Neutrophil (primary cell): ENCODE data around the gene ERGIC1.

Experiments
- H3K27ac ChIP-seq: fragments of 200-600 bp; sonication (generic); 2 replicates; pipeline ENCODE4 v1.5.1; 2016; ENCODE audit warnings: mild to moderate bottlenecking, moderate library complexity
- H3K27me3 ChIP-seq: fragments of 200-600 bp; sonication (generic); 2 replicates; pipeline ENCODE4 v1.6.0; 2016; ENCODE audit warnings: mild to moderate bottlenecking
- H3K36me3 ChIP-seq: fragments of 200-600 bp; sonication (generic); 2 replicates; pipeline ENCODE4 v1.5.1; 2017
- H3K4me1 ChIP-seq, 2 experiments: fragments of 200-600 bp in 1 of 2; sonication (generic) in 1 of 2; 1 replicate in 1 of 2; 2 replicates in 1 of 2; pipeline versions ENCODE4 v1.5.1 to v1.6.1; 2013 to 2016; ENCODE audit warnings: low read depth in 1 of 2, low read length in 1 of 2, mild to moderate bottlenecking in 1 of 2, moderate library complexity in 1 of 2; ENCODE audit not compliant: control insufficient read depth in 1 of 2, insufficient read depth in 1 of 2
- H3K4me3 ChIP-seq, 2 experiments: fragments of 200-600 bp in 1 of 2; sonication (generic) in 1 of 2; 1 replicate in 1 of 2; 2 replicates in 1 of 2; pipeline ENCODE4 v1.5.1; 2013 to 2016; ENCODE audit warnings: low read depth in 1 of 2, low read length in 1 of 2, mild to moderate bottlenecking in 1 of 2, moderate library complexity in 1 of 2
- H3K9me3 ChIP-seq: fragments of 200-600 bp; sonication (generic); 2 replicates; pipeline ENCODE4 v1.5.1; 2016
- TF ChIP-seq, protein P1 (sequence below): fragments of 200-600 bp; sonication (generic); IDR thresholded peaks from 2 replicates; pipeline ENCODE4 v1.5.1; 2016; ENCODE audit warnings: antibody characterized with exemption

Gene ERGIC1

DNA sequence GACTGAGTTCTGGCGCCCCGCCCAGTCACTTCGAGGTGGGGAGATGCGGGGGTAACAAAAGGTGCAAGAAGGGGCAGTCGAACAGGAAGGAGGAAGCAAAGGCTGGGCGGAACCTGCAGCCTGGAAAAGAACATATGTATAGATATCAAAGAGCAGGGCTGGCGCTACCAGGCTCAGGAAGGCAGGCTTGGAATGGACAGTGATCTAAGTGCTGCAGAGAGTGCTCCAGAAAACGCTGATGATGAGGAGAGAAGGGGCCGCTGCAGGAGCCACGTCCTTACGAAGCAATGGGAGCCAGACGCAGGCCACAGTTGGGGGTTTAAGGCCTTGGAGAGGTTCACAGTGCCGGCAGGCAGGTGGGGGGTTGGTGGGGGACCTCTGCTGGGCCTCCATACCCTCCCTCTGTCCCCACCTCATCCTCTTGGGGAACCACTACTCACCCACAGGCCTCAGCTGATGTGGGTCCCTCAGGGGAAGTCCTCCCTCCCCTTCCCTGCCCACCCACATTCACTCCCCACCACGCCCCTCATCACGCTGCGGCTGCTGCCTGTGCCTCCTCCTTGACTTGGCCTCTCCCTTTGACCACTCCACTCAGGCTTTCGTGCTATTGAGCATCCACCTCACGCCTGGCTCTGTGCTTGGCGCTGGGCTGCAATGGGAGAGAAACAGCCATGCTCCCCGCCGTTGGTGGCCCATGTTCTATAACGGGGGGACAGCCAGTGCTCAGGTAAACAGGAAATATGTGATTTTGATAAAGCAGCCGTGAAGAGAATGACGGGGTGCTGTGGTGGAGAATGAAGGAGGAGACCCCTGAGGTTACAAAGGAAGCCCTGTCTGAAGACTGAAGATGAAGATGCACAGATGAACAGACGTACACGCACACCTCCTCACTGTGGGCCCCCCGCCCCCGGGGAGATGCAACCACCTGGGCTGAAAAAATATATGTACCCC lies 84.6 kb downstream of the ERGIC1 start:
- Histone ChIP-seq H3K27me3 (no peaks in the 10 kb centered on the region), H3K4me1 (no peaks in the 10 kb centered on the region), H3K27ac (no peak overlapping the region), H3K4me3 (no peak overlapping the region), H3K36me3 (peaks cover 58% of the 10 kb centered on the region), H3K9me3 (no peaks in the 10 kb centered on the region)
- TF ChIP-seq, protein P1, sequence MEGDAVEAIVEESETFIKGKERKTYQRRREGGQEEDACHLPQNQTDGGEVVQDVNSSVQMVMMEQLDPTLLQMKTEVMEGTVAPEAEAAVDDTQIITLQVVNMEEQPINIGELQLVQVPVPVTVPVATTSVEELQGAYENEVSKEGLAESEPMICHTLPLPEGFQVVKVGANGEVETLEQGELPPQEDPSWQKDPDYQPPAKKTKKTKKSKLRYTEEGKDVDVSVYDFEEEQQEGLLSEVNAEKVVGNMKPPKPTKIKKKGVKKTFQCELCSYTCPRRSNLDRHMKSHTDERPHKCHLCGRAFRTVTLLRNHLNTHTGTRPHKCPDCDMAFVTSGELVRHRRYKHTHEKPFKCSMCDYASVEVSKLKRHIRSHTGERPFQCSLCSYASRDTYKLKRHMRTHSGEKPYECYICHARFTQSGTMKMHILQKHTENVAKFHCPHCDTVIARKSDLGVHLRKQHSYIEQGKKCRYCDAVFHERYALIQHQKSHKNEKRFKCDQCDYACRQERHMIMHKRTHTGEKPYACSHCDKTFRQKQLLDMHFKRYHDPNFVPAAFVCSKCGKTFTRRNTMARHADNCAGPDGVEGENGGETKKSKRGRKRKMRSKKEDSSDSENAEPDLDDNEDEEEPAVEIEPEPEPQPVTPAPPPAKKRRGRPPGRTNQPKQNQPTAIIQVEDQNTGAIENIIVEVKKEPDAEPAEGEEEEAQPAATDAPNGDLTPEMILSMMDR = no peak

DNA sequence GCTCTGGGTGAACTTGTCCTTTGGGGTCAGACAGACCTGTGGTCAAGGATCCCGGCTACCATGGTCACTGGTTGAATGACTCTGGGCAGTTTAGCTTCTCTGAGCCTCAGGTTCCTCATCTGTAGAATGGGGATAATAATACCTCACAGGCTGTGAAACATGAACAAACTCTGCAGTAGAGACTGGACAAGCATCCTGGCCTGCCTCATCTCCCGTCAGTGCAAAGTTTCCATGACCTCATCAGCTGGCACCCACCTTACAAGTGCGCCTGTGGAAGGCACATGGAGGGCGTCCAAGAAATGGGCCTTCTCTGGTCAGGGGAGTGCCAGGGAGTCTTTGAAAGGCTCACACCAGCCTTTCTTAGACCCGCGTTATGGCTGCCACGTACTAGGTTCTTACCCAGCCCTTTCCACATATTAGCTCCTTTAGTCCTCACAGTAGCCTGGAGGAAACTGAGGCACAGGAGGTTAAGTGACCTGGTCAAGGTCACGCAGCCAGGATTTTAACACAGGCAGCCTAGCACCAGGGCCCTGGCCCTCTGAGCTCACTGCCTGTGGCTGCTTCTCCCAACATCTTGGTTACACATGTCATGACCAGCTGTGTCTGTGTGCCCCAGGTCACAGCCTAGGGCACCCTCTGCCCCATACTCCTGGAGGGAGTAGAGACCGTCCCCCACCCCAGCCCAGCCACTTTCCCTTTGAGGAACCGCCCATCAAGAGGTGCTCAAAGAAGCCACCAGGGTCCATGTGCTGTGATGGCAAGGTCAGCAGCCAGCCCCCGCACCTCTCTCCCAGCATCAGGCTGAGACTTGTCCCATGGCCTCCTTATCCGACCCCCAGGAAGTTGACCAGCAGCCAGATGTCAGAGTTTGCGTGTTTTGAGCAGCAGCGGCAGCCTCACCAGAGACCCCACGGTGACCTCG lies 85.7 kb downstream of the ERGIC1 start:
- no peaks in the 10 kb centered on the region for H3K9me3 ChIP-seq
- no peak overlapping the region for H3K27ac ChIP-seq
- TF ChIP-seq, protein P1 = no peak
- H3K4me3 ChIP-seq = no peak overlapping the region
- H3K27me3 ChIP-seq = no peaks in the 10 kb centered on the region
- H3K36me3 ChIP-seq = peaks cover 63% of the 10 kb centered on the region
- peaks cover 2 to 4% of the 10 kb centered on the region in 2 experiments for H3K4me1 ChIP-seq

DNA sequence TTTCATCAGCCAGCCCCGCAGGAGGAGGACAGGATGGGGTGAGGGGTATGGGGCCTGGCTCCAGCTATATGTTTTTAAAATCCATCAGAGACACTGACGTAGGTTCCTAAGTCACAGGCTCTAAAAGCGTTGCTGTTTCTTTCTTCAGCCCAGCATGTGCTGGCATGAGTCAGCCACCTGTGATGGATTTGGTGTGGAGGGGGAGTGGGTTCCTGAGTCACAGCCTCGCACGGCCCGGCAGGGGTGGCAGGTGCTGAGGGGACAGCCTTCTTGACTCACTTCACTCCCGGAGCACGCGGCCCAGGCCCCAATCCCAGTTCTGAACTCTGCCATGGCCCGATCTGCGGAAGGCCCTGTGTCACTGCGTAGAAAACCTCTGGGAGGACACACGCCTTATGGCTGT lies 86.4 kb downstream of the ERGIC1 start:
- Histone ChIP-seq H3K9me3 (no peaks in the 10 kb centered on the region), H3K27me3 (no peaks in the 10 kb centered on the region), H3K4me3 (no peak overlapping the region), H3K27ac (no peak overlapping the region), H3K36me3 (peaks cover 57% of the 10 kb centered on the region), H3K4me1 (peaks cover 8 to 11% of the 10 kb centered on the region in 2 experiments)
- TF ChIP-seq, protein P1 = no peak

DNA sequence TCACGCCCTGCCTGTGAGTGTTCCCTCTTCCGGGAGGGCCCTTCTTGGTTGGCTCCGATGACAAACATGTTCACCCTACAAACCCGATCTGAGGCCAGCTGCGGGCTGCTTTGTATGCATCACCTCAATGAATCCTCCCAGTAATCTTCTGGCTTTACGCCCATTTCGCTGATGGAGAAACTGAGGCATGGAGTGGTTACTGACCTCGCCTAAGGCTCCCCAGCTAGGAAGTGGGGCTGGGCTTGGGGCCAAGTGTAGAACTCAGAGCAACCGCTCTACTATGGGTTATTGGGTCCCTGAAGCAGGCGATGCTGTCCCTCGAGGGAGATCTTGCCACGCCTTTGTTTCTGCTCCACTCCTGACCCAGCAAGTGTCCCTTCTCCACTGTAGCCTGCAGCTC lies 86.9 kb downstream of the ERGIC1 start:
- Histone ChIP-seq H3K27ac (no peak overlapping the region), H3K4me1 (peaks cover 13 to 16% of the 10 kb centered on the region in 2 experiments), H3K27me3 (no peaks in the 10 kb centered on the region), H3K4me3 (no peak overlapping the region), H3K36me3 (peaks cover 57% of the 10 kb centered on the region), H3K9me3 (no peaks in the 10 kb centered on the region)
- TF ChIP-seq, protein P1 = no peak

DNA sequence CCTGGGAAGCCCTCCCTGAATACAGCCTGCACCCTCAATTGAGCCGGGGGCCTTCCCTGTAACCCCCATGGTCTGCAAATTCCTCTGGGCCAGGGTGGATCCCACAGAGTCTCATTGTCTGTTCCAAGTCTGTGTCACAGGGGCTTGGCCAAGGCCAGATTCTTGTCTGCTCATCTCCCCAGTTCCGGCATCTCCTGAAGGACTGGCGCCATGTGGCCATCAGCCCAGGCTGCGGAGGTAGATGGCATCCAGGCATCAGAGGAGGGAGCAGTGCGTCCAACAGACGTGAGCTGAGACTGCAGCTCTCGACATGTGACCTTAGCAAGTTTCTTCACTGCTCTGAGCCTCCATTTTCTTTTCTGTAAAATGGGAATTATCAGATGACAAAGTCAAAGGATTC lies 87.9 kb downstream of the ERGIC1 start:
- Histone ChIP-seq H3K27ac (no peak overlapping the region), H3K27me3 (no peaks in the 10 kb centered on the region), H3K4me1 (peaks cover 13 to 16% of the 10 kb centered on the region in 2 experiments), H3K9me3 (no peaks in the 10 kb centered on the region), H3K36me3 (peaks cover 58% of the 10 kb centered on the region), H3K4me3 (no peak overlapping the region)
- TF ChIP-seq, protein P1 = no peak
